ENCODE data around the gene CCDC170.

Gene CCDC170

DNA sequence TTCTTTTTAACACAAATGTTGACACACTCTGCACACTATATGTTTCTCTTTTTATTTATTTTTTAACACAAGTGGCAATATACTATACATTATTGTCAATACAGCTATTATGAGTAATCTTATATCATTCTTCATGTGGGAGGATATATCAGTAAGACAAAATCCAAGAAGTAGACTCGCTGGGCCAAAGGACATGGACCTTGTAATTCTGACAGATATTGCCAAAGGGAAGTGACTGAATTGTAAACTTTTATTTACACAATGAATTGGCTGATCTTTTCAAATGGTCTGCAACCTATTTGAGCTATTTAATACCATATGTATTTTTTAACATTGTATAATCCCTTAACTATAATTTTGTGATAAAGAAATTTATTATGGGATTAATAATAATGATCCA lies 56.0 kb downstream of the CCDC170 start:
- H3K4me1 Mint-ChIP-seq (ENCODE audit: low read depth): no peaks in the 10 kb centered on the region
- no peak overlapping the region for H3K27ac Mint-ChIP-seq
- H3K4me3 Mint-ChIP-seq: no peak overlapping the region
- H3K27me3 Mint-ChIP-seq: peaks cover 2% of the 10 kb centered on the region
- H3K9me3 Mint-ChIP-seq (ENCODE audit: low read depth): peaks cover 10% of the 10 kb centered on the region
- no peaks in the 10 kb centered on the region for H3K36me3 Mint-ChIP-seq

DNA sequence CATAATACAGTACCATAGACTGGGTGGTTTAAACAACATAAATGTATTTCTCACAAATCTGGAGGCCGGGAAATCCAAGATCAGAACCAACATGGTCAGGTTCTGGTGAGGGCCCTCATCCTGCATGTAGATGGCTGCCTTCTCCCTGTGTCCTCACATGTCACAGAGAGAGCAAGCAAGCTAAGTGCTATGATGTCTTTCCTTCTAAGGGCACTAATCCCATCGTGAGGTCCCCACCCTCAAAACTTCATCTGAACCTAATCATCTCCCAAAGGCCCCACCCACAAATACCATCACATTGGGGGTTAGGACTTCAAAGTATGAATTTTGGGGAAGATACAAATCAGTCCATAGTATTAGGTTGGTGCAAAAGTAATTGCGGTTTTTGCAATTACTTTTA lies 56.8 kb downstream of the CCDC170 start:
- Mint-ChIP-seq H3K9me3 (ENCODE audit: low read depth) (peaks cover 10% of the 10 kb centered on the region), H3K4me3 (no peak overlapping the region), H3K36me3 (no peaks in the 10 kb centered on the region), H3K27ac (no peak overlapping the region), H3K4me1 (ENCODE audit: low read depth) (no peaks in the 10 kb centered on the region), H3K27me3 (peaks cover 2% of the 10 kb centered on the region)

DNA sequence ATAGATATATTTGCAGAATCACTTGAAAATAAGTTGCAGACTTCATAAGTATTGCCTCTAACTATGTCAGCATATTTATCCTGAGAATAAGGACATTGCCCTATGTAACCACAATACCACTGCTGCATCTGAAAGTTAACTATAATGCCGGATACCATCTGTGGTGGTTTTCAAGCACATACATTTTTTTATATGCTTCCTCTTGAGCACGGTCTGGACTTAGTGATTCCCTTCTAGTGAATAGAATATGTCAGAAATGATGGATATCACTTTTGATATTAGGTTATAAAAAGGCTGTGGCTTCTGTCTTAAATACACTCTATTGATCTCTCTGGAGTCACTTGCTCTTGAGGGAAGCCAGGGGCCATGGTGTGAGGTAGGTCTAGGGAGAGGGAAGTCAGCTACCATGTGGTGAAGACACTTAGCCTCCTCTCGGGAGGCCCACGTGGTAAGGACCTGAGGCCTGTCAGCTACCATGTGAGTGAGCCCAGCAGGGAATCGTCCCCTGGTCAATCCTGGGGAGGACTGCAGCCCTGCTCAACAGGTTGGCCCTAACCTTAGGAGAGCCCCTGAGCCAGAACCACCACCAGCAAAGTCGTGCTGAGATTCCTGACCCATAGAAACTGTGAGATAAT lies 57.5 kb downstream of the CCDC170 start:
- H3K9me3 Mint-ChIP-seq (ENCODE audit: low read depth): peaks cover 10% of the 10 kb centered on the region
- H3K4me1 Mint-ChIP-seq (ENCODE audit: low read depth): no peaks in the 10 kb centered on the region
- H3K4me3 Mint-ChIP-seq: no peak overlapping the region
- no peak overlapping the region for H3K27ac Mint-ChIP-seq
- H3K27me3 Mint-ChIP-seq: peaks cover 2% of the 10 kb centered on the region
- H3K36me3 Mint-ChIP-seq: no peaks in the 10 kb centered on the region

DNA sequence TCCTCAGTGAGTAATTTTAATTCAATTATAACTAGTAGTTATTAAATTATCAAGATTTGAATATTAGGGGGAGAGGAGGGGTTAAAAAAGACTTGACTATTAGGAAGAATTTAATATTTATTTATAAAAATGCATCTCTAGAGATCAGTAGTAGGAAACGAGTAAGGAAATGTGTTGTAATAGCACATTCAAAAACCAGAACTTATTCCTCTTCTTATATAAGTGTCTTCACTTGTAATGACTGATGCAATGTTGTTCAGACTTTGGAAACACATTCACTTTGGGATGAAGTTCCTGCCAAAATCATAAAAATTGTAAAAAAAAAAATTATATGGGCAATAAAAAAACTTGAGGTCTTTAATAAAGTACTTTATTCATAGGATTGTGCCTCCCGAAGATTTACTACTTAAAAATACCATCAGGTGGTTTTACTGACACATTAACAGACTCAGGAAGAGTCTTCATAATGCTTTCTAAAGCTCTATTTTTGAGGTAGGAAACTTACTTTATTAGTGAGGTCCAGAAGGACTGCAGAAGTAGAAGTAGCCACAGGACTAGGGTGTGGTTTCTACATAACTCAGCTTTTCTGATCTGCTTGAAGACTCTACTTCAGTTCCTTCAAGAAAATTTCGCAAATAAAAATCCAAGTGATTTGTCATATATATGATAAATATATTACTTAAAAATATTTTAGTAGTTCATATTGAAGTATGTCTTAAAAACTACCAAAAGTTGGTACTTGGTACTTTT lies 59.8 kb downstream of the CCDC170 start:
- H3K27ac Mint-ChIP-seq: no peak overlapping the region
- peaks cover 16% of the 10 kb centered on the region for H3K9me3 Mint-ChIP-seq (ENCODE audit: low read depth)
- no peak overlapping the region for H3K4me3 Mint-ChIP-seq
- no peaks in the 10 kb centered on the region for H3K27me3 Mint-ChIP-seq
- H3K36me3 Mint-ChIP-seq: peaks cover 3% of the 10 kb centered on the region
- no peaks in the 10 kb centered on the region for H3K4me1 Mint-ChIP-seq (ENCODE audit: low read depth)

DNA sequence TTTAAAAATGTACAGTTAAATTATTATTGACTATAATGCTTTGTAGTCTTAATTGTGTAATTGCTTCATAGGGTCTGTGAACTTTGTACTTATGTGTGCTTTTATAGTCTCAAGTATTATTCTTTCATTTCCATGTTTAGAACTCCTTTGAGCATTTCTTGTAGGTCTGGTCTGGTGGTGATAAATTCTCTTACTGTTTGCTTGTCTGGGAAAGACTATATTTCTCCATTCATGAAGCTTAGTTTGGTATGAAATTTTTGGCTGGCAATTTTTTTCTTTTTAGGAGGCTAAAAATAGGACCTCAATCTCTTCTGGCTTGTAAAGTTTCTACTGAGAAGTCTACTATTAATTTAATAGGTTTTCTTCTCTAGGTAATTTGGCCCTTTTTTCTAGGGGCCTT lies 67.4 kb downstream of the CCDC170 start:
- no peak overlapping the region for H3K4me3 Mint-ChIP-seq
- H3K27me3 Mint-ChIP-seq: peaks cover 3% of the 10 kb centered on the region
- H3K27ac Mint-ChIP-seq: no peak overlapping the region
- peaks cover 33% of the 10 kb centered on the region for H3K9me3 Mint-ChIP-seq (ENCODE audit: low read depth)
- no peaks in the 10 kb centered on the region for H3K4me1 Mint-ChIP-seq (ENCODE audit: low read depth)
- H3K36me3 Mint-ChIP-seq: peaks cover 12% of the 10 kb centered on the region

DNA sequence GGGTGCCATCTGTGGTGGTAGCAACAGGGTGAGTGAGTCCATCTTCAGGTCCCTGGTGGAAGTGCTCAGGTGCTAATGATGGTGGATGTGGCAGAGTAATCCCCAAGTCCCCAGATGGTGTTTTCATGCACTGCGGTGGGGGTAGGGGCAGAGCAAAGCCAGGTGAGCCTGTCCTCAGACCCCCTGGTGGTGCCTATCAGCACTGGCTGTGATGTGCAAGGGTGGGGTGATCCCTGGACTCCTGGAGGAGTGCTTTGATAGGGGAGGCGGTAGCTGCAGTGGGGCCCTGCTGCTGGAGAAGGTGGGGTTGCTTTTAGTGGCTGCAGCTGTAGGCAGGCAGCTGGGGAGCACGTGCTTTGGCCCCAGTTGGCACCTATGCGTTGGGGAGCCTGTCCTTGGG lies 70.8 kb downstream of the CCDC170 start:
- Mint-ChIP-seq H3K4me3 (no peak overlapping the region), H3K9me3 (ENCODE audit: low read depth) (peaks cover 23% of the 10 kb centered on the region), H3K4me1 (ENCODE audit: low read depth) (no peaks in the 10 kb centered on the region)

DNA sequence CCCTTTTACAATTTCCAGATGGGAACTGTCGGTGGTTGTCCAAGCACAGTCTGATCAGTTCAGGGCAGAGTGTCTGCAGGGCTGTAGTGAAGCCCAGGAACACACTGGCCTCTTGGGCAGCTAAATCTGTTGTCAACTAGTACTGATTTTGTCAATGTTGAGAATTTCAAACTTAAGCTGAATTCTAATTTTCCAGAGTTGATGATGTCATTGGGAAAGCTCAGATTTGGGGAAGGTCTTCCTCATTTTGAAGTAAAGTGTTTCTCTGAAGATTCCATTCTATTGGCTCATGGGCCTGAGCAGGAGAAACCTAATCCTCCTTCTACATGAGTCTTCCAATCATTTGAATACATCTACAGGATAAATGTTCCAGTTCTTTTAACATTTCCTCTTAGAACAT lies 72.1 kb downstream of the CCDC170 start:
- Mint-ChIP-seq H3K4me3 (no peak overlapping the region), H3K27me3 (peaks cover 3% of the 10 kb centered on the region), H3K9me3 (ENCODE audit: low read depth) (peaks cover 17% of the 10 kb centered on the region), H3K4me1 (ENCODE audit: low read depth) (no peaks in the 10 kb centered on the region), H3K36me3 (peaks cover 7% of the 10 kb centered on the region), H3K27ac (no peak overlapping the region)

More for the DNA sequence above, 70.8 kb downstream of the CCDC170 start:
- H3K36me3 Mint-ChIP-seq: peaks cover 7% of the 10 kb centered on the region
- H3K27me3 Mint-ChIP-seq: peaks cover 3% of the 10 kb centered on the region
- no peak overlapping the region for H3K27ac Mint-ChIP-seq

DNA sequence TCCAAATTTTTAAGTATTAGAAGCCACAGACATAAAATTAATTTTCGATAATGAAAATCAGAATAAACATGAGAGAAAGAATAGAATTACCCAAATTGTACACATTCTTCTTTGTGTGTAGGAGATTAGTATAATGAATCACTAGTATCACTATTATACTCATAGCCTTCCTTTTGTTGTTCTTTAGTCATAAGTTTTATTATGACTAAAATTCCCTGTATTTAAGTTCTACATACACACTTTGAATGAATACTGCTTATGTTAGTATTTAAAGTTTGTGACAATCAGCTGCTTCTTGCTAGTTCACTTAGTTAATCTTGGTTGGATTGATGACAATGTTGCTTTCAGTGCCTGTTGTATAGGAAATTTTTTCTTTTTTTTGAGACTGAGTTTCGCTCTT lies 72.7 kb downstream of the CCDC170 start:
- Mint-ChIP-seq H3K27ac (no peak overlapping the region), H3K36me3 (peaks cover 7% of the 10 kb centered on the region), H3K4me3 (no peak overlapping the region), H3K27me3 (peaks cover 3% of the 10 kb centered on the region), H3K4me1 (ENCODE audit: low read depth) (no peaks in the 10 kb centered on the region), H3K9me3 (ENCODE audit: low read depth) (peaks cover 13% of the 10 kb centered on the region)

DNA sequence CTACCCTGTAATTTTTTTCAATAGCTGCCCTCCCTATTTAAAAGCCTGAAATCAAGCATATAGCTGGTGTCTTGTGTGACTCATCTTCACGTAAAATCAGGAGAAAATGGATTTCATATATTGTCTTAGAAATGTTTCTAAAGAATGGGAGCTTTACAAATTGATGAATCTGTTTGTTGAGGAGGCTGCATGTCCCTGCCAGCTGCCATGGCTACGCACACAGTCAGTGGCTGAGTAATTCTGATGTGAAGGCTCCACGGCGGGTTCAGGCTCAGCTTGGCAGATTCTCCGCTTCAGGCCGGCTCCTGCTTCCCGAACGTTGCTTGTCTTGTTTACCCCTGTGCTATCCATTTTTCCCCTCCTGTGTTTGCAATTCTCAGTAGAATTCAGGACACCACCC lies 82.8 kb downstream of the CCDC170 start:
- no peaks in the 10 kb centered on the region for H3K36me3 Mint-ChIP-seq
- peaks cover 3% of the 10 kb centered on the region for H3K27me3 Mint-ChIP-seq

DNA sequence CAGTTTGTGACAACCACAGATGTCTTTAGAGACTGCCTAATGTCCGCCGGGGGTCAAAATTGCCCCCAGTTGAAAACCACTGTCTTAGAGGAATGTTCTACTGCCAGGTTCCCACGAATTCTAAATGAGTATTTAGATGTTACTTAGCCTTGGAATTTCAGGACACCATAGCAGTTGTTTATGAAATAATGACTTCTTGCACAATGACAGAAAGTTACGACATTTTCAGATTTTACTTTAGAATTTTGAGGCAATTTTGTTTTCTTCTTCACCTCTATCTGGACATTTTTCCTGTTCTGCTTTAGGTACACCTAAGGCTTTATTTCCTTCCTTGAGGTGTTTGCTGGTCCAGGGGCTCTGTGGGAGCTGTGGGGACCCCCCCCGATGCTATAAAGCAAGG lies 83.4 kb downstream of the CCDC170 start:
- Mint-ChIP-seq H3K4me1 (ENCODE audit: low read depth) (no peaks in the 10 kb centered on the region), H3K4me3 (no peak overlapping the region), H3K9me3 (ENCODE audit: low read depth) (no peaks in the 10 kb centered on the region), H3K36me3 (no peaks in the 10 kb centered on the region), H3K27me3 (peaks cover 3% of the 10 kb centered on the region), H3K27ac (no peak overlapping the region)

More for the DNA sequence above, 82.8 kb downstream of the CCDC170 start:
- no peaks in the 10 kb centered on the region for H3K9me3 Mint-ChIP-seq (ENCODE audit: low read depth)
- no peak overlapping the region for H3K4me3 Mint-ChIP-seq
- H3K27ac Mint-ChIP-seq: no peak overlapping the region
- H3K4me1 Mint-ChIP-seq (ENCODE audit: low read depth): no peaks in the 10 kb centered on the region

DNA sequence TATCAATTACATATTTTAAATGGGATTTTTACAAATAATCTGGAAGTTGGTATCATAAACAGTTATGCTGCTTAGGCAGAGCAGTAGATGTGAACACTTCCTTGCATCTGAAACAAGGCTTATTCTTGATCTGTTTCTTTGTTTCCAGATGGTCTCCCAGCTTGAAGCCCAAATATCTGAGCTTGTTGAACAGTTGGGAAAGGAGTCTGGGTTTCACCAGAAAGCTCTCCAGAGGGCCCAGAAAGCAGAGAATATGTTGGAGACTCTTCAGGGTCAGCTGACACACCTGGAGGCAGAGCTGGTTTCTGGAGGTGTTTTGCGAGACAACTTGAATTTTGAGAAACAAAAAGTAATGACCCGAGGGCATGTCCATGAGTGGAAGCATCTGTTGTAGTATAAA lies 91.9 kb downstream of the CCDC170 start:
- peaks cover 5% of the 10 kb centered on the region for H3K27me3 Mint-ChIP-seq

DNA sequence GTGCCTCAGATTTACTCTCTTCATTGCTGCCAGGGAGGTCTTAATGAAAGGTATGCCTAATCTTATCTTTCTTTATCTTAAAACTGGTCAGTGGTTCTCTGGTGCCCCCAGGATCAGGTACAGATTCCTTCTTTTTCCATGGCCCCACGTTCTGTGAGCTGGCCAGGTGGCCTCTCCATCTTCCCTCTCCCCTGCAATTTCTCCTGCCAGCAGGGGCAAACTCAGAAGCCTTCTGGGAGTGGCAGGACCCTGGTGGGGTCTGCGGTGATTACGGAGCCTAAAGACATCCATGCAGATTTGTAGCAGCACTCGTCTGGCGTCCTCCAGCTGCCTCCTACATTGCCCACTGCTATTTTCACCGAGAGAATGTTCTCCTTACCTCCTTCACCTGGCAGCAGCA lies 95.8 kb downstream of the CCDC170 start:
- Mint-ChIP-seq H3K9me3 (ENCODE audit: low read depth) (peaks cover 5% of the 10 kb centered on the region), H3K4me3 (no peak overlapping the region), H3K27ac (no peak overlapping the region), H3K4me1 (ENCODE audit: low read depth) (no peaks in the 10 kb centered on the region), H3K36me3 (no peaks in the 10 kb centered on the region), H3K27me3 (peaks cover 7% of the 10 kb centered on the region)

More for the DNA sequence above, 91.9 kb downstream of the CCDC170 start:
- Mint-ChIP-seq H3K9me3 (ENCODE audit: low read depth) (no peaks in the 10 kb centered on the region), H3K4me3 (no peak overlapping the region), H3K27ac (no peak overlapping the region), H3K36me3 (no peaks in the 10 kb centered on the region), H3K4me1 (ENCODE audit: low read depth) (no peaks in the 10 kb centered on the region)

DNA sequence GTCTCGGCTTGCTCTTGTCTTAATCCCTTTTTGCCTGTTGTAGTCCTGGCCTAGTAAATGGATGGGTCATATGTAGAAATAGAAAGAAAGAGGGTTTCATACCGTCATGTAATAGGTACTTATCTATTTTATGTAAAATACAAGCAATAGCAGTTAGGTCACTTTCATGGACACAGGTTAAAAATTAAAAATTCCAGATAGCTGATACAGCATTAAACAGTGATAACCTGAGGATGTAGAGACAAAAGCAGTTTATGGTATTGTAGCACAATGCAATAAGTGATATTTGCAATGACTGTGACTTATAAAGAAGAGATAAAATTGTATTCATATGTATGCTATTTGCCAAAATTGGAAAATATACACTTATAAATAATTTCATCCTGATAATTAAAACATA lies 96.9 kb downstream of the CCDC170 start:
- Mint-ChIP-seq H3K4me3 (no peak overlapping the region), H3K36me3 (no peaks in the 10 kb centered on the region), H3K4me1 (ENCODE audit: low read depth) (no peaks in the 10 kb centered on the region), H3K27ac (no peak overlapping the region), H3K27me3 (peaks cover 7% of the 10 kb centered on the region), H3K9me3 (ENCODE audit: low read depth) (peaks cover 5% of the 10 kb centered on the region)

DNA sequence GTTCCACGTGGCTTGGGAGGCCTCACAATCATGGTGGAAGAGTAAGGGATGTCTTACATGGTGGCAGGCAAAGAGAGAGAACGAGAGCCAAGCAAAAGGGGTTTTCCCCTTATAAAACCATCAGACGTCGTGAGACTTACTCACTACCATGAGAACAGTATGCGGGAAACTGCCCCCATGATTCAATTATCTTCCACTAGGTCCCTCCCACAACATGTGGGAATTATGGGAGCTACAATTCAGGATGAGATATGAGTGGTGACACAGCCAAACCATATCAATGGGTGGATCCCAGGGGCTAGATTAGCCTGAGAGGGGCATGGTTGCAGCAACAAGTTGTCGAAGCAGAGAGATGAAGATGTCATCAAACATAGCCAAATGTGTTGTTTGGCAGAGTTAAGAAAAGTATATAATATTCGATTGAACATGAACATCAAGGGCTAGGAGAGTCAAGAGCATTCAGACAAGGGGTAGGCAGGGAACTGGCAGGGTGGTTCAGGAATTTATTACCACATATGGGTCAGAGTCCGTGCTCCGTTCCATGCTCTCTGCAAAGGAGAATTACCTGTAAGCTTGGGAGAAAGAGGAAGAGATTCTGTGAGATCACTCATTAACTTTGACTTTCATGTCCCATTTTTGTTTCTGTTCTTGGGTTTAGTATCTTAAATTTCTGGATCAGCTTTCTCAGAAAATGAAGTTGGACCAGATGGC lies 98.8 kb downstream of the CCDC170 start:
- no peaks in the 10 kb centered on the region for H3K36me3 Mint-ChIP-seq
- H3K4me1 Mint-ChIP-seq (ENCODE audit: low read depth): no peaks in the 10 kb centered on the region
- H3K9me3 Mint-ChIP-seq (ENCODE audit: low read depth): peaks cover 5% of the 10 kb centered on the region

DNA sequence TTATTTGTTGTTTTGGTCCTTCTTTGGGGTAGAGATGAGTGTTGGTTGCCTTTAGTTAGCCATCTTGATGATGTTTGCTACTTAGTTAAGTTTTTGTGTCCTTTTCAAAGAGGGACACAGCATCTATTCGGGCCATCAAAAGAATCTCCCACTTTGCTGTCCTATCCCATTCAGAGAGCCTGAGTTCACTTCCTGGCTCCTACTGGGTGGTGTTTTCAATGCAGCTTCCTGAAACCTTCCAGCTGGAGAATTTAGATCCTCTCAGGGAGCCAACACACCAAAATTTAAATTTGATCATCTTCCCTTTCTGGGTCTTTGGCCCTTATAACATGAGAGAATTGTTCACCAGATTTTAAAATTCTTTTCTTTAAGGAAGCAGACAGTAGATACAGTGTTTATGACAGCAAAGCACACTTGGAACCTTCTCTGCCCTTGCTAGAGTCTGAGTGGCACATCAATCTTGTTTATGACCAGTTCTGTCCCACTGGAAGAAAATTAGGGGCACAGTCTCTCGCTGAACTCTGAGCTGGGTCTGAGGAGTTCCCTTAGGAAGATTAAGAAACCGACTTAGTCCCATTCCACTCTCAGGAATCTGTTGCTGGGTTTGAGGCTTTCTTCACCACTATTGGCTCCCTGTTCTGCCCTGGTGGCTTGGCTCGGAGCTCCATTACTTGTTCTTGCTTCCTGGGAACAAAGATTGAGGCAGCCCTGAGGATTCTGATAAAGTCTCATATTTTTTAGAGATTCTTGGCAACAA lies 115.5 kb downstream of the CCDC170 start:
- Mint-ChIP-seq H3K36me3 (no peaks in the 10 kb centered on the region), H3K4me3 (no peak overlapping the region), H3K4me1 (ENCODE audit: low read depth) (no peaks in the 10 kb centered on the region), H3K9me3 (ENCODE audit: low read depth) (peaks cover 3% of the 10 kb centered on the region), H3K27ac (no peak overlapping the region), H3K27me3 (peaks cover 14% of the 10 kb centered on the region)

More for the DNA sequence above, 98.8 kb downstream of the CCDC170 start:
- Mint-ChIP-seq H3K27me3 (peaks cover 9% of the 10 kb centered on the region), H3K27ac (no peak overlapping the region), H3K4me3 (no peak overlapping the region)
